ENCODE measurements around the gene BAG1.

- TF ChIP-seq CTCF (IDR thresholded peaks at IDR 0.05) (no peak), POLR2A (IDR thresholded peaks at IDR 0.05) (no peak), EP300 (IDR thresholded peaks at IDR 0.05) (no peak)
Observed at GRCh38 chr9:33263131-33264002, 1.1 kb downstream of the BAG1 start.
